Peyer's patch (tissue), 4 donors: Measurements from ENCODE around the gene HMCN1. TPM values are rescaled to one million over a fixed set of nuclear protein-coding genes. Genes with fewer than 3 reads are reported as not detected.

ENCODE experiments used
- DNase-seq, 3 donors: peaks; one replicate each; pipeline ENCODE4 v3.0.0-alpha.2; 2017 to 2019
- H3K27ac ChIP-seq, 4 donors: fragments of 200-600 bp; sonication (generic); one replicate each; pipeline ENCODE4 v1.5.1; 2016 to 2019
- H3K27me3 ChIP-seq, 2 donors: fragments of 200-600 bp; sonication (generic); one replicate each; pipeline ENCODE4 v1.5.1; 2019
- H3K36me3 ChIP-seq, 3 donors: fragments of 200-600 bp; sonication (generic); one replicate each; pipeline ENCODE4 v1.5.1; 2016 to 2019
- H3K4me1 ChIP-seq, 4 donors: fragments of 200-600 bp; sonication (generic); one replicate each; pipeline ENCODE4 v1.5.1; 2016 to 2019
- H3K4me3 ChIP-seq, 4 donors: fragments of 200-600 bp; sonication (generic); 1 replicate in 3 of 4; 2 replicates in 1 of 4; pipeline ENCODE4 v1.5.1; 2016 to 2019; ENCODE audit warnings: mild to moderate bottlenecking in 1 of 4
- H3K9me3 ChIP-seq, 4 donors: fragments of 200-600 bp; sonication (generic); one replicate each; pipeline ENCODE4 v1.5.1; 2016 to 2019; ENCODE audit warnings: mild to moderate bottlenecking in 1 of 4
- CTCF ChIP-seq, 6 experiments: fragments of 450-650 bp in 4 of 6; fragments of 200-600 bp in 2 of 6; sonication (generic) in 1 of 6; IDR thresholded peaks; one replicate each; pipeline ENCODE4 v1.5.1; 2017 to 2019; ENCODE audit warnings: antibody characterized with exemption in 6 of 6, mild to moderate bottlenecking in 3 of 6, moderate library complexity in 1 of 6
- POLR2A ChIP-seq, 2 donors: fragments of 450-650 bp; IDR thresholded peaks; one replicate each; pipeline ENCODE4 v1.5.1; 2017; ENCODE audit warnings: antibody characterized with exemption in 2 of 2, mild to moderate bottlenecking in 2 of 2, moderate library complexity in 2 of 2
- total RNA-seq, 4 donors: library from RNA; depleted of rRNA; stranded (reverse); fragments of >200 nt; gene quantifications; one replicate each; pipeline ENCODE4 v1.1.0, GENCODE V29; 2016

HMCN1 gene
- total RNA-seq, 4 donors from 2014 or later: 1.5 to 18.2 (median 7.1) TPM

- Histone ChIP-seq H3K4me3 (no peak overlapping the region), H3K4me1 (no peaks in the 10 kb centered on the region), H3K9me3 (no peaks in the 10 kb centered on the region), H3K27me3 (no peaks in the 10 kb centered on the region), H3K36me3 (no peaks in the 10 kb centered on the region), H3K27ac (no peak overlapping the region)
- TF ChIP-seq POLR2A (IDR thresholded peaks at IDR 0.05): no peak
- no peak for DNase-seq
These were observed 106.7 kb downstream of the HMCN1 start for GRCh38 chr1:185840880-185841279.

GRCh38 chr1:185843297-185843869, 109.2 kb downstream of the HMCN1 start:
- no peak overlapping the region for H3K27ac ChIP-seq
- TF ChIP-seq CTCF (IDR thresholded peaks at IDR 0.05) (no peak), POLR2A (IDR thresholded peaks at IDR 0.05) (no peak)
- no peaks in the 10 kb centered on the region for H3K36me3 ChIP-seq
- H3K27me3 ChIP-seq: no peaks in the 10 kb centered on the region
- H3K4me3 ChIP-seq: no peak overlapping the region
- no peak for DNase-seq
- no peaks in the 10 kb centered on the region for H3K9me3 ChIP-seq
- no peaks in the 10 kb centered on the region for H3K4me1 ChIP-seq

- Histone ChIP-seq H3K36me3 (no peaks in the 10 kb centered on the region), H3K9me3 (no peaks in the 10 kb centered on the region), H3K27me3 (no peaks in the 10 kb centered on the region), H3K4me3 (no peak overlapping the region), H3K27ac (no peak overlapping the region), H3K4me1 (no peaks in the 10 kb centered on the region)
- no peak for TF ChIP-seq POLR2A (IDR thresholded peaks at IDR 0.05)
- no peak for TF ChIP-seq CTCF (IDR thresholded peaks at IDR 0.05)
- DNase-seq: no peak
These were observed 109.8 kb downstream of the HMCN1 start for GRCh38 chr1:185843986-185844385.

- Histone ChIP-seq H3K4me1 (no peaks in the 10 kb centered on the region), H3K27ac (no peak overlapping the region), H3K36me3 (no peaks in the 10 kb centered on the region), H3K9me3 (no peaks in the 10 kb centered on the region), H3K27me3 (no peaks in the 10 kb centered on the region), H3K4me3 (no peak overlapping the region)
- no peak for TF ChIP-seq CTCF (IDR thresholded peaks at IDR 0.05)
- no peak for TF ChIP-seq POLR2A (IDR thresholded peaks at IDR 0.05)
- no peak for DNase-seq
These were observed 112.7 kb downstream of the HMCN1 start for GRCh38 chr1:185846672-185847444.

- no peaks in the 10 kb centered on the region for H3K27me3 ChIP-seq
- no peak for TF ChIP-seq POLR2A (IDR thresholded peaks at IDR 0.05)
- TF ChIP-seq CTCF (IDR thresholded peaks at IDR 0.05): no peak
- no peak overlapping the region for H3K4me3 ChIP-seq
- H3K36me3 ChIP-seq: no peaks in the 10 kb centered on the region
- no peaks in the 10 kb centered on the region for H3K9me3 ChIP-seq
- DNase-seq: no peak
- no peaks in the 10 kb centered on the region for H3K4me1 ChIP-seq
- no peak overlapping the region for H3K27ac ChIP-seq
These were observed 114.8 kb downstream of the HMCN1 start for GRCh38 chr1:185849014-185849413.

GRCh38 chr1:185850366-185850765, 116.2 kb downstream of the HMCN1 start:
- DNase-seq: no peak

More at GRCh38 chr1:185850366-185850765, 116.2 kb downstream of the HMCN1 start:
- H3K9me3 ChIP-seq: no peaks in the 10 kb centered on the region
- TF ChIP-seq POLR2A (IDR thresholded peaks at IDR 0.05) (no peak), CTCF (IDR thresholded peaks at IDR 0.05) (no peak)
- H3K4me3 ChIP-seq: no peak overlapping the region
- H3K27ac ChIP-seq: no peak overlapping the region
- no peaks in the 10 kb centered on the region for H3K36me3 ChIP-seq
- H3K4me1 ChIP-seq: no peaks in the 10 kb centered on the region
- no peaks in the 10 kb centered on the region for H3K27me3 ChIP-seq
